HK-2 (cell line): ENCODE data around the gene PTOV1.

Experiments
- DNase-seq: peaks from one replicate; pipeline ENCODE4 v3.0.0-alpha.2; 2018; ENCODE audit not compliant: unreplicated experiment

Gene PTOV1

DNA sequence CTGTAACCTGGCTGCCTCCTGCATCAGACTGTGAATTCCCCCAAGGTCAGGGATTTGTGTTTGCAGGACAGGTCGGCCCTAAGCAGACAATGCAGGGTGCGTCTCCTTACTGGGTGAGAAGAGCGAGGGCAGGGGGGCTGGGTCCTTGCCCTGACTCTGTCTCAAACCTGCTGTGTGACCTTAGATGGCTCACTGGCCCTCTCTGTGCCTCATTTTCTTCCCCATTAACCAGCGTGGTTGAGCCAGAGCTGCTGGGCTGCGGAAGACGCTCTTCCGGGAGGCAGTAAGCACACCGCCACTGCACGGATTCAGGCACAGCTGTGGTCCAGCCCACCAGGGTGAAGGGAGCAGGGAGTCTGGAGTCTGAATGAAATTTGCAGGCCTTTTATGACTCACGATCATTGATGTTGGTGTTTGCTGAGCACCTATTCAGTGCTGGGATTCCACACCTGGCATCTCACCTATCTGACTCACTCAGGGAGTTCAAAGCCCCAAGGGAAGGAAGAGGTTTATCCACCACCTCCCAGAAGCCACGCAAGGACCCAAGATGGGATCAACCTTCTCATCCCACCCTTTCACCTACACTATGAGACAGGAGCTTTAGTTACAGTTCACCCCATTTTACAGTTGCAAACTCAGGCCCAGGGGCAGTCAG, 23.7 kb downstream of the PTOV1 start:
- no peak for DNase-seq

DNA sequence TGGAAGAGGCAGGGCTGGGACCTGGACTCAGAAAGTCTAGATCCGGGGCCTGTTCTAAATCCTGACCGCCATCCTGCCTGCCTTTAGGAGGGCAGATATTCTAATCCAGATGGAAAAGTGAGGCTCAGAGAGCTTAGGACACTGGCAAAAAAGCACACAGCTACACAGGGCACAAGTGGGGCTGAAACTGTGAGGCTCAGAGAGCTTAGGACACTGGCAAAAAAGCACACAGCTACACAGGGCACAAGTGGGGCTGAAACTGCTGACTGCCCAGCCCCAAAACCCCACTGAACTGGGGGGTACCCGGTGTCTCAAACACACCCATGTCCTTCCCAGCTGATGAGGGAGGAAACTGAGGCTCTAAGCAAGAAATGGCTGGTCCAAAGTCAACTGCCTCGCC, 24.2 kb downstream of the PTOV1 start:
- DNase-seq, result no peak

DNA sequence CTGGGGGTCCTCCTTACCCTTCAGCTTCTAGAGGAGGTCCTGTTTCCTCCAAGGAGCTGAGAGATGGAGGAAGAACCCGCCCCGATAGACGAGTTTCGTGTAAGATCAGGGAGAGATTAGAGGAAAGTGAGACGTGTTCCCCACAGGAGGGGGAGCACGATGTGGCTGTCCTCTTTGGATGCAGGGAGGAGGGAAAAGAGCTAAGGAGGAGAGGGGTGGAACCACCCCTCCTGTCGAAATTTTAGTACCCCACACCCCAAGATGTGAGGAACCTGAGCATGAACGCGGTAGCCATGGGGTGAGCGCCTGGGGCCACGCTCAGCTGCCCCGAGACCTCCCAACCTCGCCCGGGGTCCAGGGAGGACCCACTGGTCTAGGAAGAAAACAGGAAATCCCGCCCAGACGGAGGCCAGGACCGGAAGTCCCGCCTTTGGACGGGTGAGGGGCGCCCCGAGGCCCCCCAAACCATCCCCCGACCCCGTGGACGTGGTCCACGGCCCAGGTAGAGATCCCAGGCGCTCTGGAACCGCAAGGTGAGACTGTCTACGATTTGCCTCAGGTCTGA, 25.0 kb downstream of the PTOV1 start:
- peak; percentile 59 for DNase-seq

DNA sequence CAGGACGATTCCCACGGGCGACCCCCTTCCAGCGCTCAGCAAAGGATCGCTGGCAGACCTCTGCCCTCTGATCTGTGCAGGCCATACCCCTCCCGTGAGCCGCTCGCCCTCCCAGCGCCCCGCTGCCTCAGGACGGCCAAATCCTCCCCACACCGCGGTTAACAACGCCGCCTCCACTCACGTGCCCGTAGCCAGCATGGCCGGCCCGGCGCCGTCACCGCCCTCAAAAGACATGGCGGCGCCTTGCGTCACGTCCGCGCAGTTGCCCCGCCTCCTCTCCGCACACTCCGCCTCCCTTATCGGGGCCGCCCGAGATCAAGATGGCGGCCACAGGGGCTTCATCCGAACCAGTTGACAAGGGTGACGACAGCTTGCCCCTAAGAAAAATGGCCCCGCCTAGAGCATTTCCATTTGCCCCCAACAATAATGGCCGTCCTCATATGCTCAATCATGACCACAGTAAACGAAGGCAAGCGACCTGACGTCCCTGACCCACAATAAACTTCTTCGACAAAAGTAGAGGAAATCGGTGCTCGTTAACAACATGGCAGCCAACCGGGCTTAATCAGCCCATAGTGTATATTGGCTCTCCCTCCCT, 25.6 kb downstream of the PTOV1 start:
- peak; percentile 97 for DNase-seq

DNA sequence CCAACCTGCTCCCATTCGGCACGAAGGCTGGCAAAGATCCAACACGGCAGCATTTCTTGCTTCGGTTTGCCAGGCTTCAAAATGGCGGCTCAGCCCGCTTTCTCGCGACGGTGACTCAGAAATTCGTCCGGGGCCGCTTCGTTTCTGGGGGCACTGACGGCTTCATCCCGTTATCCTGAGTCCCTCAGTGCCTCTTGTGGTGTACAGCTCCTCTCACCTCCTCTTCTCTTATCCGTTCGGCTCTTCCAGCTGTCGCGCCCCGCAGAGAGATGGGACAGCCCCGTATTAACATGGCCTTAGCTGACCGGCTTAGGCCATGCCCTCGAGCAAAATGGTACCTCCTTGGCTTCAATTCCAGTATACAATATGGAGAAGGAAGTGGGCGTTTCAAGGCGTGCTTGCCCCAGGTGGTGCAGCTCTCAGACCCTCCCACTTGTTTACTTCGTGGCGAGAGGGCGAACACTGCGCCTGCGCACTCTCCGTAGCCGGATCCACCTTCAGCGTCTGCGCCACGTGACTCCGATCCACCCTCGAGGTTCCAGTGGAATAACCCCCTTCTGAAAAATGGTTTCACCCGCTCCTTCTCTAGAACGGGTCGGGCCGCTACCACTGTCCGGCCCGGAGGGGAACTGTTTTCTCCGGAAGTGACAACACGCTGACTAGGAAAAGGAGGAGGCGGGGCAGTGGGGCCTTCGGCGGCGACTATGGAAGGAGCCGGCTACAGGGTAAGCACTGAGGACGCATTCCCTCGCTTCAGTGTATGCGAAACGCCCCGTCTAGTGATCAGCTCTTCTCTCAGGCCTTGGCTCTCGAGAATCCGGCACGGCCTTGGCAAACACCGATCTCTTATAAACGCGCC, 26.3 kb downstream of the PTOV1 start, which contains the start of the genes AKT1S1 and TBC1D17:
Gene AKT1S1 (minus strand): TSS at position 336 of the 859 bp plus-strand sequence. CDS start 4,060 bp downstream, outside the sequence.
Gene TBC1D17 (plus strand): TSS at position 683 of the 859 bp plus-strand sequence. CDS start 22 bp downstream, at position 705.
- peak; percentile 99 for DNase-seq

DNA sequence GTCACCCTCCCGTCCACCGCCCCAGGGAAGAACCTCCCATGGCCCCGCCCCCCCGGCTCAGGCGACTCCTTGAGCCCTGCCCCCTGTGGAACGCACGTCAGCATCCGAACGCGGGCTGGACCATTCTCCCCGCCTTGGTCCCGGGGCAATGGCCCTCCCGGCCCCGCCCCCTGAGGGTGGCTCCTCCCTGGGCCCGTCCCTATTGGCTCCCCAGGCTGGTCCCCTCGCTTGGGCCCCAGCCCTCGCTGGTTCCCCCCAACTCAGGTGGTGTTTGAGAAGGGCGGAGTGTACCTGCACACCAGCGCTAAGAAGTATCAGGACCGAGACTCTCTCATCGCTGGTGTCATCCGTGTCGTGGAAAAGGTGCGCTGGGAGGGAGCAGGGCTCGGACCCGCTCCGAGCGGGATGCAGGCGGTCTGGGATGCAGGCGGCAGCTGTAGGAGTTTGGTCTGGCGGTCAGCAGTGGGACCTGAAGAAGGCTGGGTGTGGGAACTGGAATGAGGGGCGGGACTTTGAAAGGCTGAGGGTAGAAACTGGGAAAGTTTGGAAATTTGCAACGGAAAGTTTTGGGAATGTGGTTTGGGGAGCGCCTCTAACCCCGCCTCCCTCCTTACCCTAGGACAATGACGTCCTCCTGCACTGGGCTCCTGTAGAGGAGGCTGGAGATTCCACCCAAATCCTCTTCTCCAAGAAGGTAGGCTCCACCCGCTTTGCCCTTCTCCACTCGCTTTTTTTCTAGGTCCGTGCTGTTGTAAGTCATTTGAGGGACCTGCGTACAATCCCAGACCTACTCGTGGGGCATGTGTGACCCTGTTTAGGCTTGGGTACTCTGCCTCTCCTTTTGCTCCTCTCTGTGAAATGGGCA, 27.2 kb downstream of the PTOV1 start:
- peak; percentile 97 for DNase-seq

DNA sequence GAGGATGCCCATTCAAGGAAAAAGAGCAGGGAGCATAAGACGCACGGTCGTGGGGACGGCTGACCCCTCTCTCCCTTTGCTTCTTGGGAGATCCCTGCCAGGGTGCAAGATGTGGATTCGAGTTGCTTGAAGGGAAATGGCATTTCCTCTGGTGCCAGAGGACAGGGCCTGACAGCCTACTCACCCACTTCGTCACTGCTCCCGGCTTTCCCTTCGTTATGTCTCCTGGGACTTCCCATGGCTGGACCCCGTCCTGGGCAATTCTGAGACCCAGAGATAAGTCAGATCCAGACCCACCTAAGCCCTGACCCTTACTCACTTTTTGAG, 27.7 kb downstream of the PTOV1 start:
- no peak for DNase-seq

DNA sequence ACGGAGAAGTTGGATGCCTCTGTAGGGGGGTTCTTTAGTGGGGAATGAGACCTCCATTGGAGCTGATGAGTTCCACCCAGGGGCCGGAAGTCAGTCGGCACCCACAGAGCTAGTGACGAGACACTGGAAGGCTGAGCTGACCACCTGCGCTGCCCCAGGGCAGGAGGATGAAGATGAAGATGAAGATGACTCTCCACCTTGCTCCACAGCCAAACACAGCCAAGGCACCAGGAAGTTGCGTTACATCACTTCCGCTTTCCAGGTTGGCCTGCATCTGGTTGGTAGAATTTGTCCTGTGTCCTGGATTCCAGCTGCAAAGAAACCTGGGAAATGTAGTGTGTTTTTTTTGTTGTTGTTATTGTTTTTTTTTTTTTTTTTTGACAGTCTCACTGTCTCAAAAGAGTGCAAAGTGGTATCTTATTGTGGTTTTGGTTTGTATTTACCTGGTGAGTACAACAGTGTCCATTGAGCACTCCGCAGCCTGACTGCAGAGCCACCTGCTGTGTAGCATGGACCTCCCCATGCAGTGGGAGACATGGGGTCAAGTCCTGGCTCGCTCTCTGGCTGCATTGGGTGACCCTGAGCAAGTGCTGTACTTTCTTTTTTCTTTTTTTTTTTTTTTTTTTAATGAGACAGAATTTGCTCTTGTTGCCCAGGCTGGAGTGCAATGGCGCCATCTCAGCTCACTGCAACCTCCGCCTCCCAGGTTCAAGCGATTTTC, 28.4 kb downstream of the PTOV1 start:
- no peak for DNase-seq

DNA sequence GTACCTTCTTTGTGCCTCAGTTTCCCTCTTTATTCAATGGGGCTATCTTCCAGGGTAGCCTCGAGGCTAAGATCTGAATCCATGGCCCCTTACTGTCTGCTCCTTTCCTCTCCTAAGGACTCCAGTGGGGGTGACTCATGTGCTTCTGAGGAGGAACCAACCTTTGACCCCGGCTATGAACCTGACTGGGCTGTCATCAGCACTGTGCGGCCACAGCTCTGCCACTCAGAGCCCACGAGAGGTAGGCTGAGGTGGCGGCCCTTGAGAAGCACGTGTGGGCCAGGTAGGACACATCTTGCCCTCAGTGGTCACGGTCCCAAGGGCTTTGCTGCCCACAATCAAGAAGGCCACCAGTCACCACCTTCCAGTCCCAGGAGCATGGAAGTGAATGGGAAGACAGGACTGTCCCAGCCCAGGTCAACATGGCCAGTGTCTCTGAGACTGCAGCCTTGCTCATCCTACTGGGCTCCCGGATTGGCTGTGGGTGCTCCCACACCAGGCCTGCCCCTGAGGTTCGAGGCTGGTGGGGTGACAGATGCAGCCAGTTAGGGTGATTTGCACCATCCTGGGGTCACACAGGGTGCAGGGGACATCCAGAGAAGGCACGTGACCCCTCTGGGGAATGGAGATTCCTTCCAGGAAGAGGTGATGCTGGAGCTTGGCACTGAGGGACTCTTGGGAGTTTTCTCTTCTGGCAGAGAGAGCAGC, 29.4 kb downstream of the PTOV1 start:
- DNase-seq, result no peak

DNA sequence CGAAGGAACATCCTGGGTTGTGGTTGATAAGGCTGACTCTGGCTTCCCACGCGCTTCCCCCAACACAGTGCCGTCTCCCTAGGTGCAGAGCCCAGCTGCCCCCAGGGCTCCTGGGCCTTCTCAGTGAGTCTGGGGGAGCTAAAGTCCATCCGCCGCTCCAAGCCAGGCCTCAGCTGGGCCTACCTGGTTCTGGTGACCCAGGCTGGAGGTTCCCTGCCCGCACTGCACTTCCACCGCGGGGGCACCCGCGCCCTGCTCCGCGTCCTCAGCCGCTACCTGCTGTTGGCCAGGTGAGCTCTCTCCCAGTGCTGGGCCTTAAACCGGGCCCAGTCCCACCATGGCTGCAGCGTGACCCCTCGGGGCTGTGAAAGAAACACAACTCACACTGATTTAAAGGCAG, 30.2 kb downstream of the PTOV1 start:
- DNase-seq, result no peak

DNA sequence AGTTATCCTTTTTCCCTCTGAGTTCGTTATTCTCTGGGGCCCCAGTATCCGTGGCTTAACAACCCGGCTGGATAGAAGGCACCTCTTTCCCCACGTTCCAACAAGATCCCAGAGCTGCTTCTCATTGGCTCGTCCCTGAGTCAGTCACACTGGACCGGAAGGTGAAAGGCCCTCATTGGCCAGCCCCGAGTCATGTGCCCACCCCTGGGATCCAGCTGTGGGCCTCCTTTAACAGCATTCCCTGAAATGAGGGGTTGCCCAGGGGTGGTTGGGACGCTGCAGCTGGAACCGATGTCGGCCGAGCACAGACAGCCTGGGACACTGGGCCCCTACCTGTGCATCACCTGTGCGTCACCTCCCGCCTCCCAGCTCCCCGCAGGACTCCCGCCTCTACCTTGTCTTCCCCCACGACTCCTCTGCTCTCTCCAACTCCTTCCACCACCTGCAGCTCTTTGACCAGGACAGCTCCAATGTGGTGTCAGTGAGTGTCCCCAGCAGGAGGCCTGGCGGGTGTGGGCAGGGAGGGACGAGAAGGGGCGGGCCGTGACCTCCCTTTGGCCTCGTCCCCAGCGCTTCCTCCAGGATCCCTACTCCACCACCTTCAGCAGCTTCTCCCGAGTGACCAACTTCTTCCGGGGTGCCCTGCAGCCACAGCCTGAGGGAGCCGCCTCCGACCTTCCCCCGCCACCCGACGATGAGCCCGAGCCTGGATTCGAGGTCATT, 30.9 kb downstream of the PTOV1 start:
- DNase-seq, result no peak

DNA sequence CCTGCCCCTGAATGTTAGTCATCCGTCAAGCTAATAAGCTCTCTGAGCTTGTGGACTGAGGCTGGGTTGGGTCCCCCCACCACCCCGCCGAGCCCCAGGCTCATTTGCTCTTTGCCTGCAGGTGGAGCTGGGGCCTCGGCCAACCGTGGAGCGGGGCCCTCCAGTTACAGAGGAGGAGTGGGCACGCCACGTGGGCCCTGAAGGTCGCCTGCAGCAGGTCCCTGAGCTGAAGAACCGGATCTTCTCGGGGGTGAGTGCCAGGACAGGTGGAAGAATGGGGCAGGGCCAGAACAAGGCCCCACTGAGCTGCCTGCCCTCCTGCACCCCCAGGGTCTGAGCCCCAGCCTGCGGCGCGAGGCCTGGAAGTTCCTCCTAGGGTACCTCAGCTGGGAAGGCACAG, 31.7 kb downstream of the PTOV1 start:
- DNase-seq, result no peak

DNA sequence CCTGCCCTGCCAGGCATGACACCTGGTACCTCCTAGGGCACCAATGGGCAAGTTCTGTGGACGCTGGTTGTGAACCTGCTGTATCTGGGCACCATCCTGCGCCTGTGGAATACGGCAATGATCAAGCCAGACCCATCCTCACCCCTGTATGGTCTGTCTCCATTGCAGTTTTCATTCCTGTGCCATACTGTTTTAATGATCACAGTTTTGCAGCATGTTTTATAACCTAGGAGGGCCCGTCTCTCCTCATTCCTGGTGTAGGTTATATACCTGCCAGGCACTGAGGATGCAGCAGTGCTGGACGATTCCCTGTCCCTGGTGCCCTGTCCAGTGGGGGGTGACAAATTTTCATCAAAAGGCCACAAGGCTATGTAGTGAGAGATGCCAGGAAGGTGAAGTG, 32.1 kb downstream of the PTOV1 start:
- no peak for DNase-seq

DNA sequence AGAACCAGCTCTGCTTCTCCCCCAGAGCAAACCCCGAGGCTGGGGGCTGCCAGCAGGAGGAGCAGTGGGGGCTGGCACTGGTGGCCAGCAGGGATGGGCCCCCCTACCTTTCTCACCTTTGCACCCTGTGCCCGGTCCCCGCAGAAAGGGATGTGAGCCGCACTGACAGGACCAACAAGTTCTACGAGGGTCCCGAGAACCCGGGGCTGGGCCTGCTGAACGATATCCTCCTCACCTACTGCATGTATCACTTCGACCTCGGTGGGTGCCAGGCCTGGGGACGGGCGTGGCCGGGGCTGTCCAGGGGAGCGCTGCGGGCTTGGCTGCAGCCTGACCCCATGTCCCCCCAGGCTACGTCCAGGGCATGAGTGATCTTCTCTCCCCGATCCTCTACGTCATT, 33.1 kb downstream of the PTOV1 start:
- DNase-seq, result no peak

DNA sequence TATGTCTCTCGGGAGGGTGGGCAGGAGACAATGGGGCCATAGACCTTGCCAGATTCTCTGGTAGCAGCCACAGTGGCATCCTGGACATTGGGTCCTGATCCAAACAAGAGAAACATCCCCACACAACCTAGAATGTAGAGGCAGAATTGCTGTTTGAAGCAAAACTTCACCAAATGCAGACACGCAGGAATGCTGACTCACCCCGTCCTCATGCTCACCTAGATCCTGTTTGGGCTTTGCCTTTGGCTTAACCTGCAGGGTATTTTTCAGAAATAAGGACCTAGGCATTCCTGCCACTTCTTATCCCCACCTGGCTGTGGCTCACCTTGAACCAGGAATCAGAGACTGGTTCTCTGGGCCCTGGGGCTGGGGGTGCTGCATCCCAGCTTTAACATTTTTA, 33.8 kb downstream of the PTOV1 start:
- no peak for DNase-seq

DNA sequence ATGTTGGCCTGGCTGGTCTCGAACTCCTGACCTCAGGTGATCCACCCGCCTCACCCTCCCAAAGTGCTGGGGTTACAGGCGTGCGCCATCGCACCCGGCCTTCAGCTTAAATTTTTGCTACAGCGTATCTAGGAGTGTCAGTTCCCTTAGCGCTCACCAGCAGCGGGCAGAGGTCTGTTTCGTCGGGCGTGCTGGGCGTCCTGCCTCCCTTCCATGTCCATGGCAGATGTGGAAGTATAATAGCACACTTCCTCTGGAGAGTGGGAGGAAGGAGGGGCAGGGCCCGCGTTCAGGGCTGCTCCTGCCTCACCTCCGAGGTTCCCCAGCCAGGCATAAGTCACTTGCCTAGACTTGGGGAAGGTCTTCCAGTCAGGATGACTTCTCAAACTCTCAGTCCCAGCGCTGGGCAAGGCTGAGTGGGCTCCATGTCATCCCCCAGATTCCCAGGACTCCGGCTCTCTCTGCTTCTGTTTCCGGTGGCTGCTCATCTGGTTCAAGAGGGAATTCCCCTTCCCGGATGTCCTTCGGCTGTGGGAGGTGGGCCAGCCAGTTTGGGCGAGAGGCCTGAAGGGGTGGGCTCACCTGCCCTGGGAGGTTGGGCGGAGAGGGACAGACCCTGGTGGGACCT, 36.2 kb downstream of the PTOV1 start:
- no peak for DNase-seq

DNA sequence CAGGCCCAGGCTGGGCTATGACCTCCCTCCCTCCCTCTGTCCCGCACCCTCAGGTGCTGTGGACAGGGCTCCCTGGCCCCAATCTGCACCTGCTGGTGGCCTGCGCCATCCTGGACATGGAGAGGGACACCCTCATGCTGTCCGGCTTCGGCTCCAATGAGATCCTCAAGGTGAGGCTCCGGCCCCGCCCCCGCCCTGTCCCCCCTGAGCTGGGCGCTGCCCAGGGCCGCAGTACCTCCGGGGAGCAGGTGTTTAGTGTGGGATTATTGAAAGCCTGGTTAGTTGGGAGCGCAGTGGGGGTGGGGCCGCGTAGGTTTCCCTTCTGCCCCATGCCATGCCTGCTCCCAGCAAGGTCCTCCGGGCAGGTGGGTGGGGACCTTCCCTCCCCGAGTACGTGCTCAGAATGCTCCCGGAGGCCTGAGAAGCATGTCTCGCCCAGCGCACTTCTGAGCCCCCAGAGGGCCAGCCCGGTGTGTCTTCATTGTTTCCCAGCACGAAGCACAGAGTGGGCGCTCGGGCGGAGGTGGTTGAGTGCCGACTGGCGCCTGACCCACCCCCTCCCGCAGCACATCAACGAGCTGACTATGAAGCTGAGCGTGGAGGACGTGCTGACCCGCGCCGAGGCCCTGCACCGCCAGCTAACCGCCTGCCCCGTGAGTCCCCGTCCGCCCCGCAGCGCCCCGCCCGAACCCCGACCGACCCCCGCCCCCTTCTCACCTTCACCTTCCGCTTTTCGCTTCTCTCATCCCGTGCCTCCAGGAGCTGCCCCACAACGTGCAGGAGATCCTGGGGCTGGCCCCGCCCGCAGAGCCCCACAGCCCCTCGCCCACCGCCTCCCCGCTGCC, 36.9 kb downstream of the PTOV1 start:
- DNase-seq, result no peak

DNA sequence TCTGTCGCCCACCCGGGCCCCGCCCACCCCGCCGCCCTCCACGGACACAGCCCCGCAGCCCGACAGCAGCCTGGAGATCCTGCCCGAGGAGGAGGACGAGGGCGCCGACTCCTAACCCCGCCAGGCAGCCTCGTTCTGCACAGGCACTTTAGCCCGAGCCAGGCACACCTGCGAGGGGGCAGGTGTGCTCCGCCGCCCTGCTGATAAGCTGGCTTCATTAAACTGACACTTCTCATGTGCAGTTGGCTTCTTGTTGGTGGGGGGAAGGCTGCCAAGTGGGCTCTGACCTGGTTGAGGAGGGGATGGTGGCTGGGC, 37.5 kb downstream of the PTOV1 start:
- DNase-seq, result no peak
